ENCODE results near the gene CIRBP. TPM values are rescaled to one million over a fixed set of nuclear protein-coding genes. Genes with fewer than 3 reads are reported as not detected.

Gene CIRBP
- total RNA-seq, 1 experiment from 2014 or later = 331 TPM

GRCh38 chr19:1247748-1248138 is 21.4 kb upstream of the CIRBP start:
- H3K27me3 Mint-ChIP-seq (ENCODE audit: insufficient read depth, unreplicated experiment) = no peaks in the 10 kb centered on the region
- ChIA-PET POLR2A (interaction anchor here (1.5 kb wide), 1 partner anchor 19 kb away, joined by 10 read pairs; no protein-coding TSS in a partner anchor), CTCF (no interaction called here)
- peaks cover 31% of the 10 kb centered on the region for H3K4me1 ChIP-seq
- H3K36me3 Mint-ChIP-seq (ENCODE audit: insufficient read depth, unreplicated experiment) = peaks cover 55% of the 10 kb centered on the region
- DNase-seq = no peak
- peaks cover 4% of the 10 kb centered on the region for H3K36me3 ChIP-seq (ENCODE audit: control insufficient read depth, insufficient read depth, low read length)
- H3K4me3 ChIP-seq (ENCODE audit: low read depth, low read length) = peak overlapping the region; percentile 88
- no peaks in the 10 kb centered on the region for H3K4me1 Mint-ChIP-seq (ENCODE audit: low read depth, unreplicated experiment)
- H3K27ac Mint-ChIP-seq (ENCODE audit: unreplicated experiment) = no peak overlapping the region
- no peak overlapping the region for H3K4me3 Mint-ChIP-seq (ENCODE audit: unreplicated experiment)
- H3K27me3 ChIP-seq (replicated peaks; ENCODE audit: control insufficient read depth, insufficient read depth, low read length) = no peaks in the 10 kb centered on the region
- intact Hi-C loops (cut with micrococcal nuclease; ENCODE audit: unreplicated experiment) = no loop called here
- H3K9me3 Mint-ChIP-seq (ENCODE audit: unreplicated experiment) = no peaks in the 10 kb centered on the region
- no peaks in the 10 kb centered on the region for H3K9me3 ChIP-seq
- no TSS peak for BruUV-seq (replicated peaks)
- no peak for TF ChIP-seq CTCF (IDR thresholded peaks at IDR 0.05; ENCODE audit: insufficient read depth in 1 of 2, low read depth in 1 of 2, low read length in 1 of 2, severe bottlenecking in 1 of 2, unreplicated experiment in 1 of 2)

- no TSS peak for BruUV-seq (replicated peaks)
- Mint-ChIP-seq H3K9me3 (ENCODE audit: unreplicated experiment) (no peaks in the 10 kb centered on the region), H3K27me3 (ENCODE audit: insufficient read depth, unreplicated experiment) (no peaks in the 10 kb centered on the region), H3K36me3 (ENCODE audit: insufficient read depth, unreplicated experiment) (peaks cover 60% of the 10 kb centered on the region), H3K4me1 (ENCODE audit: low read depth, unreplicated experiment) (peaks cover under 1% of the 10 kb centered on the region), H3K4me3 (ENCODE audit: unreplicated experiment) (peak within 1 kb of the TSS; percentile 96), H3K27ac (ENCODE audit: unreplicated experiment) (peak within 1 kb of the TSS; percentile 75)
- H3K4me3 ChIP-seq (ENCODE audit: low read depth, low read length) = peak within 1 kb of the TSS; percentile 88
- H3K27me3 ChIP-seq (replicated peaks; ENCODE audit: control insufficient read depth, insufficient read depth, low read length) = no peaks in the 10 kb centered on the region
- ChIA-PET POLR2A (interaction anchor here (1.0 to 1.6 kb wide), 3 partner anchors 17 to 21 kb away, joined by 3 to 21 read pairs (median 4); partner anchors contain the start of gene CIRBP), CTCF (no interaction called here)
- DNase-seq = peak; percentile 79 to 85
- H3K36me3 ChIP-seq (ENCODE audit: control insufficient read depth, insufficient read depth, low read length) = peaks cover 4% of the 10 kb centered on the region
- intact Hi-C loops (cut with micrococcal nuclease; ENCODE audit: unreplicated experiment) = no loop called here
- peaks cover 30% of the 10 kb centered on the region for H3K4me1 ChIP-seq
- TF ChIP-seq CTCF (IDR thresholded peaks at IDR 0.05; ENCODE audit: insufficient read depth in 1 of 2, low read depth in 1 of 2, low read length in 1 of 2, severe bottlenecking in 1 of 2, unreplicated experiment in 1 of 2) = no peak
- H3K9me3 ChIP-seq = no peaks in the 10 kb centered on the region
These were observed 20.9 kb upstream of the CIRBP start, which contains the start of gene MIDN for GRCh38 chr19:1248139-1248785. TSS of gene MIDN (plus strand) at chr19:1248583. CDS start at chr19:1250297, 1,714 bp downstream.

- H3K4me1 Mint-ChIP-seq (ENCODE audit: low read depth, unreplicated experiment) = peaks cover 6% of the 10 kb centered on the region
- peak overlapping the region; percentile 96 for H3K4me3 Mint-ChIP-seq (ENCODE audit: unreplicated experiment)
- intact Hi-C loops (cut with micrococcal nuclease; ENCODE audit: unreplicated experiment) = loop anchor here (1.0 kb wide), 1 partner anchor 20 kb away; the partner anchor contains the start of gene CIRBP
- peak; percentile 84 to 86 for DNase-seq
- TSS peak; percentile 45 for BruUV-seq (replicated peaks)
- CTCF ChIA-PET = interaction anchor here (0.6 kb wide), 1 partner anchor 20 kb away, joined by 3 read pairs; no protein-coding TSS in a partner anchor
- peak; percentile 40 to 87 for TF ChIP-seq CTCF (IDR thresholded peaks at IDR 0.05; ENCODE audit: insufficient read depth in 1 of 2, low read depth in 1 of 2, low read length in 1 of 2, severe bottlenecking in 1 of 2, unreplicated experiment in 1 of 2)
- H3K9me3 ChIP-seq = no peaks in the 10 kb centered on the region
- no peaks in the 10 kb centered on the region for H3K27me3 ChIP-seq (replicated peaks; ENCODE audit: control insufficient read depth, insufficient read depth, low read length)
- no peaks in the 10 kb centered on the region for H3K9me3 Mint-ChIP-seq (ENCODE audit: unreplicated experiment)
- peak overlapping the region; percentile 75 for H3K27ac Mint-ChIP-seq (ENCODE audit: unreplicated experiment)
- no peaks in the 10 kb centered on the region for H3K27me3 Mint-ChIP-seq (ENCODE audit: insufficient read depth, unreplicated experiment)
- H3K4me1 ChIP-seq = peaks cover 35% of the 10 kb centered on the region
- H3K4me3 ChIP-seq (ENCODE audit: low read depth, low read length) = peak overlapping the region; percentile 88
- POLR2A ChIA-PET = interaction anchor here (0.6 to 1.6 kb wide), 4 partner anchors 17 to 205 kb away, joined by 3 to 21 read pairs (median 4); partner anchors contain the start of gene CIRBP
- H3K36me3 Mint-ChIP-seq (ENCODE audit: insufficient read depth, unreplicated experiment) = peaks cover 66% of the 10 kb centered on the region
- H3K36me3 ChIP-seq (ENCODE audit: control insufficient read depth, insufficient read depth, low read length) = peaks cover 4% of the 10 kb centered on the region
These were observed 20.3 kb upstream of the CIRBP start for GRCh38 chr19:1248786-1249297.
